ENCODE results near the gene PEPD.

PEPD gene

GRCh38 chr19:33450689-33451088 lies 70.9 kb downstream of the PEPD start:
- in situ Hi-C loops (cut with MboI; ENCODE audit: low pct_unique_long_range_greater_than_20kb, low sequenced_read_pairs, unreplicated experiment) = no loop called here
- DNase-seq (ENCODE audit: low spot score) = no peak
- TF ChIP-seq CTCF (IDR thresholded peaks at IDR 0.05; ENCODE audit: extremely low read depth, insufficient read depth, missing control alignments) = no peak

GRCh38 chr19:33449799-33450198 lies 71.8 kb downstream of the PEPD start:
- no peak for DNase-seq (ENCODE audit: low spot score)
- in situ Hi-C loops (cut with MboI; ENCODE audit: low pct_unique_long_range_greater_than_20kb, low sequenced_read_pairs, unreplicated experiment) = no loop called here

GRCh38 chr19:33448159-33448516 lies 73.5 kb downstream of the PEPD start:
- DNase-seq (ENCODE audit: low spot score) = no peak
- in situ Hi-C loops (cut with MboI; ENCODE audit: low pct_unique_long_range_greater_than_20kb, low sequenced_read_pairs, unreplicated experiment) = no loop called here
- no peak for TF ChIP-seq CTCF (IDR thresholded peaks at IDR 0.05; ENCODE audit: extremely low read depth, insufficient read depth, missing control alignments)

More at GRCh38 chr19:33449799-33450198, 71.8 kb downstream of the PEPD start:
- no peak for TF ChIP-seq CTCF (IDR thresholded peaks at IDR 0.05; ENCODE audit: extremely low read depth, insufficient read depth, missing control alignments)

- in situ Hi-C loops (cut with MboI; ENCODE audit: low pct_unique_long_range_greater_than_20kb, low sequenced_read_pairs, unreplicated experiment) = no loop called here
- TF ChIP-seq CTCF (IDR thresholded peaks at IDR 0.05; ENCODE audit: extremely low read depth, insufficient read depth, missing control alignments) = no peak
- DNase-seq (ENCODE audit: low spot score) = no peak
These were observed 74.0 kb downstream of the PEPD start for GRCh38 chr19:33447336-33448158.

GRCh38 chr19:33446330-33447293 lies 75.0 kb downstream of the PEPD start:
- DNase-seq (ENCODE audit: low spot score) = no peak
- no peak for TF ChIP-seq CTCF (IDR thresholded peaks at IDR 0.05; ENCODE audit: extremely low read depth, insufficient read depth, missing control alignments)
- in situ Hi-C loops (cut with MboI; ENCODE audit: low pct_unique_long_range_greater_than_20kb, low sequenced_read_pairs, unreplicated experiment) = no loop called here

GRCh38 chr19:33445442-33446329 lies 75.9 kb downstream of the PEPD start:
- in situ Hi-C loops (cut with MboI; ENCODE audit: low pct_unique_long_range_greater_than_20kb, low sequenced_read_pairs, unreplicated experiment) = no loop called here
- TF ChIP-seq CTCF (IDR thresholded peaks at IDR 0.05; ENCODE audit: extremely low read depth, insufficient read depth, missing control alignments) = no peak
- no peak for DNase-seq (ENCODE audit: low spot score)

All from GM13977 (cell line).